ENCODE measurements around the gene AARS2.

- TF ChIP-seq CTCF (IDR thresholded peaks at IDR 0.05; ENCODE audit: borderline replicate concordance, extremely low read depth, low read length, poor library complexity, severe bottlenecking): no peak
- no peak for TF ChIP-seq EZH2 (IDR thresholded peaks at IDR 0.05; ENCODE audit: borderline replicate concordance, low read depth, low read length, severe bottlenecking)
Observed at GRCh38 chr6:44361947-44362346, 48.8 kb upstream of the AARS2 start.
